Lung (tissue), 12 donors: ENCODE results near the gene MIPOL1. TPM values are rescaled to one million over a fixed set of nuclear protein-coding genes. Genes with fewer than 3 reads are reported as not detected.

Experiments
- ATAC-seq: fragments of 200-7000 bp; cut with Tn5 transposase; one replicate; pipeline ENCODE4 v1.9.1; 2020; ENCODE audit warnings: moderate number of reproducible peaks; ENCODE audit not compliant: insufficient read depth, low FRiP score
- DNase-seq, 3 donors: peaks; one replicate each; pipeline ENCODE4 v3.0.0-alpha.2; 2013 to 2017
- H3K27ac ChIP-seq, 2 donors: one replicate each; pipeline ENCODE4 v1.5.1; 2013; ENCODE audit warnings: mild to moderate bottlenecking in 2 of 2, moderate library complexity in 2 of 2, control low read depth in 1 of 2, inconsistent platforms in 1 of 2, low read depth in 1 of 2, low read length in 1 of 2
- H3K27me3 ChIP-seq, 3 donors: one replicate each; pipeline ENCODE4 v1.5.1; 2013; ENCODE audit warnings: low read length in 2 of 3; ENCODE audit not compliant: control insufficient read depth in 3 of 3, insufficient read depth in 3 of 3
- H3K36me3 ChIP-seq, 4 donors: one replicate each; pipeline ENCODE4 v1.5.1; 2013; ENCODE audit warnings: low read length in 4 of 4, mild to moderate bottlenecking in 1 of 4, moderate library complexity in 1 of 4; ENCODE audit not compliant: control insufficient read depth in 4 of 4, insufficient read depth in 4 of 4
- H3K4me1 ChIP-seq, 5 donors: one replicate each; pipeline ENCODE4 v1.5.1; 2013; ENCODE audit warnings: low read length in 5 of 5, mild to moderate bottlenecking in 2 of 5, moderate library complexity in 1 of 5; ENCODE audit not compliant: control insufficient read depth in 5 of 5, insufficient read depth in 5 of 5
- H3K4me3 ChIP-seq: one replicate; pipeline ENCODE4 v1.5.1; 2013; ENCODE audit warnings: mild to moderate bottlenecking, control low read depth, moderate library complexity
- H3K9ac ChIP-seq, 2 donors: one replicate each; pipeline ENCODE4 v1.5.1; 2013; ENCODE audit warnings: low read length in 2 of 2, control low read depth in 1 of 2; ENCODE audit not compliant: insufficient read depth in 1 of 2
- H3K9me3 ChIP-seq, 4 donors: one replicate each; pipeline ENCODE4 v1.5.1; 2013; ENCODE audit warnings: low read length in 3 of 4, mild to moderate bottlenecking in 1 of 4, moderate library complexity in 1 of 4; ENCODE audit not compliant: control insufficient read depth in 4 of 4, insufficient read depth in 3 of 4
- CTCF ChIP-seq: IDR thresholded peaks from 2 replicates; pipeline ENCODE4 v1.5.1; 2012; ENCODE audit warnings: mild to moderate bottlenecking; ENCODE audit errors: control extremely low read depth, extremely low read depth
- WGBS, 2 donors: extraction: QIAGEN DNeasy Blood & Tissue Kit; methylation state at CpG; one replicate each; pipeline ENCODE4 v1.1.7; 2013; 5-methylcytosine and 5-hydroxymethylcytosine counted together
- polyA plus RNA-seq, 2 donors: library from polyadenylated mRNA; stranded (reverse); fragments of 200-250 nt; gene quantifications; one replicate each; pipeline ENCODE4 v1.2.1, GENCODE V29; 2013
- total RNA-seq, 2 donors: library from RNA; depleted of rRNA in 1 of 2; stranded (reverse); fragments of >200 nt in 1 of 2; gene quantifications; one replicate each; pipeline ENCODE4 v1.2.1, GENCODE V29; 2014 to 2021
- donor health status: control.
- donor health status: control.
- donor health status: Bipolar disorder and iron deficiency.
- donor health status: healthy.
- donor health status: DM: yes; HTN: yes; CAD: no.

Gene MIPOL1
- total and polyA plus RNA-seq, 4 donors, result 2.3 to 49.9 (median 7.0) TPM

- peak overlapping the region; percentile 20 for H3K4me3 ChIP-seq
- ATAC-seq, result no peak
- no peak for TF ChIP-seq CTCF
- peaks cover 0 to 14% (median 0%) of the 10 kb centered on the region in 4 donors for H3K9me3 ChIP-seq
- H3K27me3 ChIP-seq, result peaks cover 6 to 81% (median 78%) of the 10 kb centered on the region in 3 donors
- H3K27ac ChIP-seq, result peak overlapping the region in 1 of 2 donors; percentile 86
- peak overlapping the region in 1 of 2 donors; percentile 72 for H3K9ac ChIP-seq
- DNase-seq, result peak in 2 of 3 donors; percentile 27 to 46
- no peaks in the 10 kb centered on the region for H3K36me3 ChIP-seq
- peaks cover 0 to 9% (median 3%) of the 10 kb centered on the region in 5 donors for H3K4me1 ChIP-seq
- 8% methylated on average over 48 to 58 of the region's 58 CpGs for WGBS, 2 donors
These were observed 394.3 kb downstream of the MIPOL1 start for GRCh38 chr14:37591941-37592481.

GRCh38 chr14:37592482-37593408 is 395.0 kb downstream of the MIPOL1 start:
- Histone ChIP-seq H3K4me3 (peak overlapping the region; percentile 36), H3K27me3 (peaks cover 6 to 81% (median 78%) of the 10 kb centered on the region in 3 donors), H3K9me3 (peaks cover 0 to 16% (median 0%) of the 10 kb centered on the region in 4 donors), H3K4me1 (peaks cover 0 to 9% (median 3%) of the 10 kb centered on the region in 5 donors), H3K36me3 (no peaks in the 10 kb centered on the region), H3K9ac (peak overlapping the region; percentile 30 to 72), H3K27ac (peak overlapping the region in 1 of 2 donors; percentile 86)
- DNase-seq (peak in 2 of 3 donors; percentile 26 to 28), ATAC-seq (no peak)
- TF ChIP-seq CTCF, result no peak
- WGBS, 2 donors, result 7 to 10% methylated on average over 42 of the region's 42 CpGs

DNA sequence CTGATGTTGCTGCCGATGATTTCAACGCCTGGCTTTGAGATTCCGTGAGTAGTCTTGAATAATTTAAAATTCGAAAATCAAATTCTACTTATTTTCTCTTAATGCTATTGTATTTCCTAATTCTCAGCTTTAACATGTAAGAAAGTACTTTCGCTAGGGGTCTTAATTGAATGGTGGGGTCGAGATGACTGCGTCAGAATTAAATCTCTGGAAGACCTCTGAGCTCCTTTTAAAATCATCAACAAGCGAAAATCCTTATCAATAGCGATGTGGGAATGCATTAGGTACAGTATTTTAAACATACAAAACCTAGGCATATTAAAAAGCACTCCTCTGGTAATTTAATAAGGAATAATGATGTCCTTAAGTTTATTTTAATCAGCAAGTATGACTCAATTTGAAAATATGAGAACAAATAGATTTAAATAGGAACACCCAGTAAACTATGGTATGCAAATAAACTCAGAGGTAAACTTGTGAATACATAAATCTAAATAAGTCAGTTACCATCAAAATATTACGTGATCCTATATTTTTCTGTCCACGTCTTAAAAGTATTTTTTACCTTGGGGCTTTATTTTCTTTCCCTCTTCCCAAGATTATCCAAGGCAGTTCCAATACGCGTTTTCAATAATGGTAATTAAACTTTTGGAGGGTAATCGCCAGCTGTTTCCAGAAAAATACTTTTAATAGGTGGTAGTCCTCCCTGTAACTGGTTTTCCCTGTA is 395.9 kb downstream of the MIPOL1 start:
- Histone ChIP-seq H3K27ac (no peak overlapping the region), H3K9ac (peak overlapping the region; percentile 30 to 72), H3K9me3 (peaks cover 0 to 18% (median 0%) of the 10 kb centered on the region in 4 donors), H3K27me3 (peaks cover 2 to 83% (median 76%) of the 10 kb centered on the region in 3 donors), H3K4me1 (peaks cover 0 to 8% (median 3%) of the 10 kb centered on the region in 5 donors), H3K4me3 (no peak overlapping the region), H3K36me3 (no peaks in the 10 kb centered on the region)
- no peak for TF ChIP-seq CTCF
- DNase-seq (peak in 2 of 3 donors; percentile 23 to 43), ATAC-seq (no peak)
- WGBS, 2 donors, result 13 to 14% methylated on average over 14 of the region's 14 CpGs
